Panc1 (cell line): ENCODE results near the gene TLR6. TPM values are rescaled to one million over a fixed set of nuclear protein-coding genes. Genes with fewer than 3 reads are reported as not detected.

Experiments used
- ATAC-seq: fragments of 200-7000 bp; cut with Tn5 transposase; 2 replicates; pipeline ENCODE4 v1.9.1; 2020; ENCODE audit warnings: mild to moderate bottlenecking, moderate library complexity
- BruUV-seq: library from RNA; stranded (reverse); fragments of 400-500 nt; replicated peaks from 2 replicates; lab custom pipeline; 2021; lab: Mats Ljungman, UMichigan
- CTCF ChIA-PET: fragments of 300-600 bp; sonication (Branson Sonifier 250); formaldehyde crosslinking; loops from one replicate; lab custom pipeline; 2022; ENCODE audit warnings: antibody characterized with exemption; lab: Charles Lee
- POLR2A ChIA-PET: fragments of 300-600 bp; sonication (Branson Sonifier 250); formaldehyde crosslinking; loops from one replicate; lab custom pipeline; 2022; ENCODE audit warnings: antibody characterized with exemption; lab: Charles Lee
- DNase-seq: peaks from one replicate; pipeline ENCODE4 v3.0.0-alpha.2; 2010; ENCODE audit warnings: low read depth, low spot score
- H3K27ac ChIP-seq: 2 replicates; pipeline ENCODE4 v1.5.1; 2011; ENCODE audit warnings: mild to moderate bottlenecking, low read length, inconsistent platforms
- H3K27me3 ChIP-seq: fragments of 200-500 bp; sonication (Bioruptor generic); 2 replicates; pipeline ENCODE4 v1.6.0; 2014; ENCODE audit warnings: low read length, inconsistent platforms; ENCODE audit not compliant: control insufficient read depth, insufficient read depth
- H3K36me3 ChIP-seq: fragments of 200-500 bp; sonication (Bioruptor generic); 2 replicates; pipeline ENCODE4 v1.5.1; 2014; ENCODE audit warnings: inconsistent platforms, mild to moderate bottlenecking, low read length, moderate library complexity; ENCODE audit not compliant: control insufficient read depth, insufficient read depth
- H3K4me1 ChIP-seq: 2 replicates; pipeline ENCODE4 v1.5.1; 2011; ENCODE audit warnings: inconsistent platforms, mild to moderate bottlenecking, low read length, moderate library complexity; ENCODE audit not compliant: control insufficient read depth, insufficient read depth
- H3K4me3 ChIP-seq, 2 experiments: 2 replicates each; pipeline ENCODE4 v1.5.1; 2011 to 2012; ENCODE audit warnings: low read depth in 2 of 2, low read length in 2 of 2, mild to moderate bottlenecking in 2 of 2, inconsistent platforms in 1 of 2, moderate library complexity in 1 of 2
- H3K9me3 ChIP-seq: fragments of 200-500 bp; sonication (Bioruptor generic); 2 replicates; pipeline ENCODE4 v1.5.1; 2014; ENCODE audit warnings: low read depth, mild to moderate bottlenecking, inconsistent platforms, low read length, moderate library complexity; ENCODE audit not compliant: control insufficient read depth, insufficient read depth
- CTCF ChIP-seq: fragments of 450-650 bp; IDR thresholded peaks from 2 replicates; pipeline ENCODE4 v1.5.1; 2017; ENCODE audit warnings: mild to moderate bottlenecking
- POLR2AphosphoS5 ChIP-seq: IDR thresholded peaks from 2 replicates; pipeline ENCODE4 v1.6.1; 2012; ENCODE audit warnings: mild to moderate bottlenecking, low read depth, low read length, moderate library complexity
- SIN3A ChIP-seq: IDR thresholded peaks from 2 replicates; pipeline ENCODE4 v1.6.1; 2012; ENCODE audit warnings: low read depth, mild to moderate bottlenecking, low read length, moderate library complexity, borderline replicate concordance; ENCODE audit not compliant: insufficient read depth
- TCF7L2 ChIP-seq: IDR thresholded peaks from 2 replicates; pipeline ENCODE4 v1.6.1; 2011; ENCODE audit warnings: mild to moderate bottlenecking, low read depth, low read length, inconsistent platforms
- in situ Hi-C: cut with HindIII; loops from 2 replicates; pipeline ENCODE4 v1.10.0; 2016; ENCODE audit warnings: low sequenced_read_pairs, low pct_unique_long_range_greater_than_20kb
- intact Hi-C: fragments of 100-400 bp; cut with micrococcal nuclease; formaldehyde crosslinking; loops from one replicate; pipeline ENCODE4 v1.10.0; 2022; ENCODE audit not compliant: unreplicated experiment
- total RNA-seq: library from RNA; stranded (reverse); gene quantifications from one replicate; pipeline ENCODE4 v1.2.1, GENCODE V29; 2021; ENCODE audit not compliant: unreplicated experiment
- TF ChIP-seq, protein P1 (sequence below), 2 experiments: IDR thresholded peaks; 2 replicates each; pipeline ENCODE4 v1.6.1; 2011 to 2012; ENCODE audit warnings: low read depth in 2 of 2, control low read depth in 1 of 2, low read length in 1 of 2, mild to moderate bottlenecking in 1 of 2, moderate library complexity in 1 of 2; ENCODE audit not compliant: insufficient read depth in 1 of 2

The TLR6 gene
- total RNA-seq, 1 experiment from 2014 or later = 1.1 TPM

- Histone ChIP-seq H3K27me3 (no peaks in the 10 kb centered on the region), H3K27ac (no peak overlapping the region), H3K9me3 (no peaks in the 10 kb centered on the region), H3K36me3 (peaks cover 4% of the 10 kb centered on the region; the same call in 1 of the 2 replicates), H3K4me3 (no peak overlapping the region), H3K4me1 (peaks cover 11% of the 10 kb centered on the region)
- in situ Hi-C loops = no loop called here
- CTCF ChIA-PET = no interaction called here
- DNase-seq (no peak), ATAC-seq (no peak)
- POLR2A ChIA-PET = no interaction called here
- intact Hi-C loops = no loop called here
- no TSS peak for BruUV-seq
- TF ChIP-seq SIN3A = no peak
- no peak for TF ChIP-seq TCF7L2
- no peak for TF ChIP-seq POLR2AphosphoS5
Measured at GRCh38 chr4:38870098-38870808, 13.6 kb upstream of the TLR6 start.

DNA sequence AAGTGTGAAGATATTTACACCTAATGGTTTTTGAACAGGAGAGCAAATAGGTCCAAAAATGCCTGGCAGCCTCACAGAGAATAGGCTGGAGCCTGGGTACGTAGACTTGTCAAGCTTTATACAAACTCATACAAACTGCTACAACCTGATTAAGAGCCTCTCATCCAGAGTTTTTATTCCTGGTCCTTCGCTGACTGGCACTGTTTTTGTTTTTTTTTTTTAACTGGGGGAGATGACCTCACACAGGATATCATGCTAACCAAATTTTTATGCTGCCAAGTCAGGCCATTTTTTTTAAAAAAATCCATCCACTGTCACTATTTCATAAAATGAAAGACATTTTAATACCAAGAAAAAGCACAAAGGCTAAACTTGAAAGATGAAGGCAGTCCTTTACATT, 12.9 kb upstream of the TLR6 start:
- ChIA-PET CTCF (no interaction called here), POLR2A (no interaction called here)
- Histone ChIP-seq H3K27ac (no peak overlapping the region), H3K27me3 (no peaks in the 10 kb centered on the region), H3K4me3 (no peak overlapping the region), H3K9me3 (no peaks in the 10 kb centered on the region), H3K4me1 (peaks cover 11% of the 10 kb centered on the region), H3K36me3 (peaks cover 4% of the 10 kb centered on the region; the same call in 1 of the 2 replicates)
- BruUV-seq = no TSS peak
- no peak for ATAC-seq
- in situ Hi-C loops (no loop called here), intact Hi-C loops (no loop called here)
- no peak for DNase-seq
- TF ChIP-seq, protein P1, sequence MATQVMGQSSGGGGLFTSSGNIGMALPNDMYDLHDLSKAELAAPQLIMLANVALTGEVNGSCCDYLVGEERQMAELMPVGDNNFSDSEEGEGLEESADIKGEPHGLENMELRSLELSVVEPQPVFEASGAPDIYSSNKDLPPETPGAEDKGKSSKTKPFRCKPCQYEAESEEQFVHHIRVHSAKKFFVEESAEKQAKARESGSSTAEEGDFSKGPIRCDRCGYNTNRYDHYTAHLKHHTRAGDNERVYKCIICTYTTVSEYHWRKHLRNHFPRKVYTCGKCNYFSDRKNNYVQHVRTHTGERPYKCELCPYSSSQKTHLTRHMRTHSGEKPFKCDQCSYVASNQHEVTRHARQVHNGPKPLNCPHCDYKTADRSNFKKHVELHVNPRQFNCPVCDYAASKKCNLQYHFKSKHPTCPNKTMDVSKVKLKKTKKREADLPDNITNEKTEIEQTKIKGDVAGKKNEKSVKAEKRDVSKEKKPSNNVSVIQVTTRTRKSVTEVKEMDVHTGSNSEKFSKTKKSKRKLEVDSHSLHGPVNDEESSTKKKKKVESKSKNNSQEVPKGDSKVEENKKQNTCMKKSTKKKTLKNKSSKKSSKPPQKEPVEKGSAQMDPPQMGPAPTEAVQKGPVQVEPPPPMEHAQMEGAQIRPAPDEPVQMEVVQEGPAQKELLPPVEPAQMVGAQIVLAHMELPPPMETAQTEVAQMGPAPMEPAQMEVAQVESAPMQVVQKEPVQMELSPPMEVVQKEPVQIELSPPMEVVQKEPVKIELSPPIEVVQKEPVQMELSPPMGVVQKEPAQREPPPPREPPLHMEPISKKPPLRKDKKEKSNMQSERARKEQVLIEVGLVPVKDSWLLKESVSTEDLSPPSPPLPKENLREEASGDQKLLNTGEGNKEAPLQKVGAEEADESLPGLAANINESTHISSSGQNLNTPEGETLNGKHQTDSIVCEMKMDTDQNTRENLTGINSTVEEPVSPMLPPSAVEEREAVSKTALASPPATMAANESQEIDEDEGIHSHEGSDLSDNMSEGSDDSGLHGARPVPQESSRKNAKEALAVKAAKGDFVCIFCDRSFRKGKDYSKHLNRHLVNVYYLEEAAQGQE (IDR thresholded peaks at IDR 0.05; ENCODE audit: insufficient read depth in 1 of 2, low read depth in 2 of 2, low read length in 1 of 2) = no peak
- TF ChIP-seq POLR2AphosphoS5 = no peak
- TF ChIP-seq TCF7L2 = no peak
- no peak for TF ChIP-seq SIN3A

- Histone ChIP-seq H3K36me3 (peaks cover 4% of the 10 kb centered on the region; the same call in 1 of the 2 replicates), H3K4me3 (peak overlapping the region; percentile 54 to 69), H3K27me3 (no peaks in the 10 kb centered on the region), H3K4me1 (peaks cover 11% of the 10 kb centered on the region), H3K27ac (peak overlapping the region; percentile 78), H3K9me3 (no peaks in the 10 kb centered on the region)
- no TSS peak for BruUV-seq
- CTCF ChIA-PET = no interaction called here
- ATAC-seq (peak; percentile 61), DNase-seq (no peak)
- TF ChIP-seq SIN3A (no peak), CTCF (no peak), TCF7L2 (no peak), POLR2AphosphoS5 (no peak)
- TF ChIP-seq, protein P1 (IDR thresholded peaks at IDR 0.05; ENCODE audit: insufficient read depth in 1 of 2, low read depth in 2 of 2, low read length in 1 of 2) = no peak
- in situ Hi-C loops (no loop called here), intact Hi-C loops (no loop called here)
- POLR2A ChIA-PET = no interaction called here
Measured at GRCh38 chr4:38868059-38868960, 11.7 kb upstream of the TLR6 start.
